Fibroblast of villous mesenchyme (primary cell): ENCODE results near the gene OR2A2. TPM values are rescaled to one million over a fixed set of nuclear protein-coding genes. Genes with fewer than 3 reads are reported as not detected.

Source experiments
- DNase-seq: peaks from one replicate; pipeline ENCODE4 v3.0.0-alpha.2; 2010; ENCODE audit warnings: low read depth
- H3K4me3 ChIP-seq: 2 replicates; pipeline ENCODE4 v1.5.1; 2011; ENCODE audit warnings: low read depth, mild to moderate bottlenecking, low read length
- total RNA-seq: library from RNA; depleted of rRNA; stranded (reverse); fragments of >200 nt; gene quantifications from 2 replicates; pipeline ENCODE4 v1.2.3, GENCODE V29; 2012
- TF ChIP-seq, protein P1 (sequence below): IDR thresholded peaks from 2 replicates; pipeline ENCODE4 v1.5.1; 2012; ENCODE audit warnings: low read depth, mild to moderate bottlenecking, low read length; ENCODE audit not compliant: insufficient read depth

The OR2A2 gene
- total RNA-seq, 1 donor: not detected

DNA sequence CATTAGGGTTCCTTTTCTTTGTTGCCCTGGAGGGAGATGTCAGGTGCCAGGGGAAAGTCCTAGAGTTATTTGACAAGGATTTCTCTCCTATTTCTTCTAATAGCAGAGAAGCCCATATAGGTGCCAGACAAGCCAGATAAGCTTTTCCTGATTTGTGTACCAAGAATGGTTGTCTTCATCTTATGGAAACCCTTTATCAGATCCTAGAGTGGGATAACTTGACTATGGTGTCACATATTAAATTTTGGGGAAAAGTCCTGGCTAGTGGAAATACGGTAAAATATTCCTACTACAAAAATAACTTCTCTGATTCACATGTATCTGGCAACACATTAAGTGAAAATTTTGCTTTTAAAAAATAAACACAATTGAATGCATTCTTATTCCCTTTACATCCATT lies 22.2 kb upstream of the OR2A2 start:
- no peak for DNase-seq
- TF ChIP-seq, protein P1, sequence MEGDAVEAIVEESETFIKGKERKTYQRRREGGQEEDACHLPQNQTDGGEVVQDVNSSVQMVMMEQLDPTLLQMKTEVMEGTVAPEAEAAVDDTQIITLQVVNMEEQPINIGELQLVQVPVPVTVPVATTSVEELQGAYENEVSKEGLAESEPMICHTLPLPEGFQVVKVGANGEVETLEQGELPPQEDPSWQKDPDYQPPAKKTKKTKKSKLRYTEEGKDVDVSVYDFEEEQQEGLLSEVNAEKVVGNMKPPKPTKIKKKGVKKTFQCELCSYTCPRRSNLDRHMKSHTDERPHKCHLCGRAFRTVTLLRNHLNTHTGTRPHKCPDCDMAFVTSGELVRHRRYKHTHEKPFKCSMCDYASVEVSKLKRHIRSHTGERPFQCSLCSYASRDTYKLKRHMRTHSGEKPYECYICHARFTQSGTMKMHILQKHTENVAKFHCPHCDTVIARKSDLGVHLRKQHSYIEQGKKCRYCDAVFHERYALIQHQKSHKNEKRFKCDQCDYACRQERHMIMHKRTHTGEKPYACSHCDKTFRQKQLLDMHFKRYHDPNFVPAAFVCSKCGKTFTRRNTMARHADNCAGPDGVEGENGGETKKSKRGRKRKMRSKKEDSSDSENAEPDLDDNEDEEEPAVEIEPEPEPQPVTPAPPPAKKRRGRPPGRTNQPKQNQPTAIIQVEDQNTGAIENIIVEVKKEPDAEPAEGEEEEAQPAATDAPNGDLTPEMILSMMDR: no peak
- no peak overlapping the region for H3K4me3 ChIP-seq

DNA sequence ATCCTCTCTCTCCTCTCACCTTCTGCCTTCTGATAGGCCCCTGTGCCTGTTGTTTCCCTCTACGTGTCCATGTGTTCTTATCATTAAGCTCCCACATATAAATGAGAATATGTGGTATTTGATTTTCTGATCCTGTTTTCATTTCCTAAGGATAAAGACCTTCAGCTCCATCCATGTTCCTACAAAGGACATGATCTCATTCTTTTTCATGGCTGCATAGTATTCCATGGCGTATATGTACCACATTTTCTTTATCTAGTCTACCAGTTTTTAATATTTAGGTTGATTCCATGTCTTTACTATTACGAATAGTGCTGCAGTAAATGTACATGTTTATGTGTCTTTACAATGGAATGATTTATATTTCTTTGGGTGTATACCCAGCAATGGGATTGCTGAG lies 18.7 kb upstream of the OR2A2 start:
- H3K4me3 ChIP-seq: no peak overlapping the region
- no peak for DNase-seq
- TF ChIP-seq, protein P1: no peak

DNA sequence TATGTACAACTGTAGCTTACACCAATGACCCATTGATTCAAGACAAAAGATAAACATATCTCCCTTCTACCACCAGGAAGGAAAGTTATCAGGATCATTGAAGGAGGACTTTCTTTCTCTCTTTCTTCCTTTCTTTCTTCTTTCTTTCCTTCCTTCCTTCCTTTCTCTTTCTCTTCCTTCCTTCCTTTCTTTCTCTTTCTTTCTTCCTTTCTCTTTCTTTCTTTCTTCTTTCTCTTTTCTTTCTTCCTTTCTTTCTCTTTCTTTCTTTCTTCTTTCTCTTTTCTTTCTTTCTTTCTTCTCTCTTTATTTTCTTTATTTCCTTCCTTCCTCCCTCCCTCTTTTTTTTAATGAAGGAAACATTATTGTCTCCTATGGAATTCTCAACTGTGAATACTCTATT lies 10.6 kb upstream of the OR2A2 start:
- no peak for DNase-seq
- H3K4me3 ChIP-seq: no peak overlapping the region
- TF ChIP-seq, protein P1: no peak

DNA sequence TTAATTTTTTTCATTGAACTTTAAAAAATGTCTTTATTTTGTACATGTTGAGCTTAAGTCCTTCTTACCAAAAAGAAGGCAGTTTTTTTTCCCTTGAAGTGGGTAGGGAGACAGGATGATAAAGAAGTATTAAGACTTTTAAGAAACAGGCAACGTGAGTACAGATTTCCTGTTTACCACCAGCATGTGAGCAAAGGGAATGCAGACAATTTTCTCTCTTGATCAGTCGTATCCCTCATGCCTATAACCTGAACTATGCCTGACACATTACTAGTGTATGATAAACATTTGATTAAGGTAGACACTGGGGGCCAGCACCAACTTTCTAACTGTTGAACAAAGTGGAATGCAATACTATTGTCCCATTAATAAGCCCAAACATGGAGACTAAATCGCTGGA lies 8.8 kb upstream of the OR2A2 start:
- TF ChIP-seq, protein P1: no peak
- DNase-seq: no peak
- H3K4me3 ChIP-seq: no peak overlapping the region

DNA sequence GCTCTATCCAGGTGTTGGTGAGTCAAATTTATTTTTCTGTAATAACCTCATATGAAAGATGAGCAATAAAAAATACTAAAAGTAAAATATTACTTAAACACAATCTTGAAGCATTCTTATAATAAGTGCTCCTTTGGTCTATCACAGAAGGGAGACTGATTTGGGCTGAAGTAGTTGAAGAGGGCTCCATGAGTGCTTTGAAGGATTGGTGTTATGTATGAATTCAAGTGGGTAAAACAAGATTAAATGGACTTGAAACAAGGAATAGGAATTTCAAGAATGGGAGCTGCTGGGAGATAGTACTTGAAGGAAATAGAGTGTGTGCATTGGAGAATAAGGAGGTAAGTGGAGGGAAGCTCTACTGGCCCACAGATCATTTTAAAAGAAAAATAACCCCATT lies 7.3 kb upstream of the OR2A2 start:
- TF ChIP-seq, protein P1: no peak
- no peak overlapping the region for H3K4me3 ChIP-seq
- DNase-seq: no peak

DNA sequence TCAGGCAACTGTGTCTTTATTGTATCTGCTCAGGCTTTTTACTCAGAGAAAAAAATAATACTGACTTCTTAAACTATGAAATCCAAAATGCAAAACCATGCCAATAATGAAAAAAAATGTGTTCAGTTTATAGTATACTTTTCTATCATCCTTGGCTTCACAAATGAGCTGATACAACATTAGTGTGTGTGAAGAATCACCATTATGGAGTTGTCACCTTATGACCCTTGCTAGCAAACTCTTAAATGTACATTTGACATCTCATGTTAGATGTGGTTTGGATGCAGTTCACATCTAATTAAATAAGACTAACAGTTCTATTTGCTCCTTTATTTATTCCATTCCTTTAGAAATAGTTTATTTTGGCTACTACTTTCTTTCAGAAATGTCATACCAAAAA lies 4.2 kb upstream of the OR2A2 start:
- no peak for DNase-seq
- no peak overlapping the region for H3K4me3 ChIP-seq
- TF ChIP-seq, protein P1: no peak

DNA sequence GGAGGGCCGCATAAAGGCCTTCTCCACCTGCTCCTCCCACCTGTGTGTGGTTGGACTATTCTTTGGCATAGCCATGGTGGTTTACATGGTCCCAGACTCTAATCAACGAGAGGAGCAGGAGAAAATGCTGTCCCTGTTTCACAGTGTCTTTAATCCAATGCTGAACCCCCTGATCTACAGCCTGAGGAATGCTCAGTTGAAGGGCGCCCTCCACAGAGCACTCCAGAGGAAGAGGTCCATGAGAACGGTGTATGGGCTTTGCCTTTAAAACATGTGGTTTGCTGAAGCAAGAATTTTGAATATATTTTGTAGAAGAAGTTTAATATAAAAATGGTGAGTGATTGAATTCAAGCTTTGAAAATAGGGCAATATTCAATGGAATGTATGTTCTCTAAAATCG lies 889 bp downstream of the OR2A2 start:
- H3K4me3 ChIP-seq: no peak overlapping the region
- TF ChIP-seq, protein P1: no peak
- no peak for DNase-seq
